Effector memory CD4-positive, alpha-beta T cell (primary cell): ENCODE results near the gene BRWD1.
"Not testable (repeated sequence)": the region's sequence is repeated elsewhere in the genome, so short reads cannot be mapped to it uniquely, and the experiment has no call there.

Experiments used
- DNase-seq, 3 donors: peaks; one replicate each; pipeline ENCODE4 v3.0.0-alpha.2; 2020
- H3K27ac ChIP-seq: 2 replicates; pipeline ENCODE4 v1.7.0; 2013; ENCODE audit warnings: mild to moderate bottlenecking, low read length, moderate library complexity; ENCODE audit not compliant: insufficient read depth, poor library complexity, severe bottlenecking
- H3K27me3 ChIP-seq: replicated peaks from 2 replicates; pipeline ENCODE4 v1.7.0; 2013; ENCODE audit warnings: mild to moderate bottlenecking, low read length; ENCODE audit not compliant: insufficient read depth, control insufficient read depth, poor library complexity, severe bottlenecking
- H3K36me3 ChIP-seq: 2 replicates; pipeline ENCODE4 v1.7.0; 2013; ENCODE audit warnings: mild to moderate bottlenecking, low read length, moderate library complexity; ENCODE audit not compliant: control insufficient read depth, insufficient read depth
- H3K4me1 ChIP-seq: 2 replicates; pipeline ENCODE4 v1.7.0; 2013; ENCODE audit warnings: low read length, mild to moderate bottlenecking; ENCODE audit not compliant: control insufficient read depth, insufficient read depth, poor library complexity, severe bottlenecking
- H3K4me3 ChIP-seq: 2 replicates; pipeline ENCODE4 v1.7.0; 2013; ENCODE audit warnings: low read length, low read depth, mild to moderate bottlenecking; ENCODE audit not compliant: insufficient read depth, poor library complexity, severe bottlenecking
- H3K9me3 ChIP-seq: 2 replicates; pipeline ENCODE4 v1.7.0; 2013; ENCODE audit warnings: mild to moderate bottlenecking, low read length, moderate library complexity; ENCODE audit not compliant: control insufficient read depth

The BRWD1 gene

DNA sequence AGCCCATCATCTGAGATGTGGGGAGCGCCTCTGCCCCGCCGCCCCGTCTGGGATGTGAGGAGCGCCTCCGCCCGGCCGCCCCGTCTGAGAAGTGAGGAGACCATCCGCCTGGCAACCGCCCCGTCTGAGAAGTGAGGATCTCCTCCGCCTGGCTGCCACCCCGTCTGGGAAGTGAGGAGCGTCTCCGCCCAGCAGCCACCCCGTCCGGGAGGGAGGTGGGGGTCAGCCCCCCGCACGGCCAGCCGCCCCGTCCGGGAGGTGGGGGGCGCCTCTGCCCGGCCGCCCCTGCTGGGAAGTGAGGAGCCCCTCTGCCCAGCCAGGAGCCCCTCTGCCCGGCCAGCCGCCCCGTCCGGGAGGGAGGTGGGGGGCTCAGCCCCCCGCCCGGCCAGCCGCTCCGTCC is 156.2 kb downstream of the BRWD1 start:
- not testable (repeated sequence) for H3K27me3 ChIP-seq, H3K27ac ChIP-seq, H3K4me3 ChIP-seq, DNase-seq, H3K9me3 ChIP-seq, H3K36me3 ChIP-seq, H3K4me1 ChIP-seq

DNA sequence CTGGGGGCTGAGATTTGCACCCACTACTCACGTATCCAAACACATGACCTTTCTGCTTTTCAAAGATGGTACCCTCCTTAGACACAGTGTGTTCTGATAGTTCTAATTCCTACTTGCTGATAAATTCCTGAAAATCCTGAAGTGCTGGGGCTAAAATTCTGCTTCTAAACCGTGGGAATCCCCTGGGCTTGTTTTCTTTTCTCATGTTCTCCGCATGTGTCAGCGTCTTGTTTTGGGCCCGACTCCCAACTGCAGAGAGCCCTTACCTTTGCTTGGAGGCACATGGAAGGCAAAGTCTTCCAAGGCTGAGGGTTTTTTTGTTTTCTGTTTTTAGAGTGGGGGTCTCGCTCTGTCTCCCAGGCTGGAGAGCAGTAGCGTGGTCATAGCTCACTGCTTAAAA is 157.4 kb downstream of the BRWD1 start:
- Histone ChIP-seq H3K4me1 (no peaks in the 10 kb centered on the region), H3K4me3 (no peak overlapping the region), H3K36me3 (no peaks in the 10 kb centered on the region), H3K9me3 (no peaks in the 10 kb centered on the region), H3K27me3 (no peaks in the 10 kb centered on the region), H3K27ac (no peak overlapping the region)
- DNase-seq, result no peak

GRCh38 chr21:39155578-39155977 is 157.9 kb downstream of the BRWD1 start:
- H3K9me3 ChIP-seq, result no peaks in the 10 kb centered on the region
- DNase-seq, result no peak
- no peak overlapping the region for H3K27ac ChIP-seq
- H3K27me3 ChIP-seq, result no peaks in the 10 kb centered on the region
- H3K36me3 ChIP-seq, result no peaks in the 10 kb centered on the region
- no peaks in the 10 kb centered on the region for H3K4me1 ChIP-seq
- no peak overlapping the region for H3K4me3 ChIP-seq

DNA sequence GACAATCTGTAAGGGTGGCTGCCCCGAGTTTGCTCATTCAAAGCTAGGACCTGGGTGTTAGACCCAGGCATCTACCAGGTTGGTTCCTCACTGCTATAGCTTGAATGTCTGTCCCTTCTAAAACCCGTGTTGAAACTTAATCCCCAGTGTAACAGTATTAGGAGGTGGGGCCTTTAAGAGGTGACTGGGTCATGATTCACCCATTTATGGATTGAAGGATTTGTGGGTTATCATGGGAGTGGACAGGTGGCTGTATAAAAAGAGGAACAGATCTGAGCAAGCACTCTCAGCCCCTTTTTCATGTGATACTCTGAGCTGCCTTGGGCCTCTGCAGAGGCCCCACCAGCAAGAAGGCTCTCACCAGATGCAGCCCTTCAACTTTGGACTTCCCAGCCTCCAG is 159.6 kb downstream of the BRWD1 start:
- no peaks in the 10 kb centered on the region for H3K27me3 ChIP-seq
- H3K36me3 ChIP-seq, result no peaks in the 10 kb centered on the region
- DNase-seq, result no peak
- H3K4me1 ChIP-seq, result no peaks in the 10 kb centered on the region
- no peaks in the 10 kb centered on the region for H3K9me3 ChIP-seq
- H3K4me3 ChIP-seq, result no peak overlapping the region
- H3K27ac ChIP-seq, result no peak overlapping the region

- no peak overlapping the region for H3K4me3 ChIP-seq
- no peaks in the 10 kb centered on the region for H3K4me1 ChIP-seq
- H3K9me3 ChIP-seq, result no peaks in the 10 kb centered on the region
- H3K27ac ChIP-seq, result no peak overlapping the region
- no peaks in the 10 kb centered on the region for H3K36me3 ChIP-seq
- no peaks in the 10 kb centered on the region for H3K27me3 ChIP-seq
- no peak for DNase-seq
Measured at GRCh38 chr21:39153373-39153772, 160.1 kb downstream of the BRWD1 start.

DNA sequence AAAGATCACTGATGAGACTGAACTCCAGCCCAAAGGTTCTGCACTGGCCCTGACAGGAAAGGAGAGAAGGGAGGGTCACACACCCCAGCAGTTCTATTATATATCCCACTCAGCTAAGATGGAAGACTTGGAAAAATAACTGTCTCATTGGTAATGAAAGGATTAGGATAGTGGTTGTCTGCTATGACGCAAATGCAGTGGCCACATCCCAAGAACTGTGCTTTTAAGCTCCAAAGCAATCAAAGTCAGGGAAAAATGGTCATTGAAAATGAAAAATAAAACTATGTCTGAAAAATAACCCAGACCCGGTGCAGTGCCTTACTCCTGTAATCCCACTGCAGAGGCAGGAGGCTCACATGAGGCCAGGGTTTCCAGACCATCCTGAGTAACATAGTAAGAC is 161.2 kb downstream of the BRWD1 start:
- Histone ChIP-seq H3K4me1 (no peaks in the 10 kb centered on the region), H3K9me3 (no peaks in the 10 kb centered on the region), H3K27me3 (no peaks in the 10 kb centered on the region), H3K27ac (no peak overlapping the region), H3K36me3 (no peaks in the 10 kb centered on the region), H3K4me3 (no peak overlapping the region)
- no peak for DNase-seq

- Histone ChIP-seq H3K4me1 (no peaks in the 10 kb centered on the region), H3K4me3 (no peak overlapping the region), H3K27me3 (no peaks in the 10 kb centered on the region), H3K36me3 (no peaks in the 10 kb centered on the region), H3K9me3 (no peaks in the 10 kb centered on the region), H3K27ac (no peak overlapping the region)
- no peak for DNase-seq
Measured at GRCh38 chr21:39150877-39151276, 162.6 kb downstream of the BRWD1 start.

- Histone ChIP-seq H3K4me1 (no peaks in the 10 kb centered on the region), H3K4me3 (no peak overlapping the region), H3K27ac (no peak overlapping the region), H3K27me3 (no peaks in the 10 kb centered on the region), H3K36me3 (no peaks in the 10 kb centered on the region), H3K9me3 (no peaks in the 10 kb centered on the region)
- DNase-seq, result no peak
Measured at GRCh38 chr21:39150316-39150715, 163.1 kb downstream of the BRWD1 start.

- Histone ChIP-seq H3K27me3 (no peaks in the 10 kb centered on the region), H3K4me3 (no peak overlapping the region), H3K4me1 (no peaks in the 10 kb centered on the region), H3K27ac (no peak overlapping the region), H3K9me3 (no peaks in the 10 kb centered on the region), H3K36me3 (no peaks in the 10 kb centered on the region)
- no peak for DNase-seq
Measured at GRCh38 chr21:39149882-39150281, 163.6 kb downstream of the BRWD1 start.

DNA sequence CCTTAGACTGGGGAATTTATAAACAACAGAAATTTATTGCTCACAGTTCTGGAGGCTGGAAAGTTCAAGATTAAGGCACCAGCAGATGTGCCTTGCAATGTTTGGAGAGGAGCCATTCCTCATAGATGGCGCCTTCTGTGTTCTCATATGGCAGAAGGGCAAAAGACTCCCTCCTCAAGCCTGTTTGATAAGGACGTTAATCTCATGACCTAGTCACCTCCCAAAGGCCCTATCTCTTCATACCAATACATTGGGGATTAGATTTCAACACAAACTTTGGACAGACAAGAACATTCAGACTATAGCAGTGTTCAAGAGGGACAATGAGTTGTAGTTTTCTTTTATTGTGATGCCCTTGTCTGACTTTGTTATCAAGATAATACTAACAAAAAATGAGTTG is 164.5 kb downstream of the BRWD1 start:
- no peak for DNase-seq
- H3K9me3 ChIP-seq, result no peaks in the 10 kb centered on the region
- no peaks in the 10 kb centered on the region for H3K36me3 ChIP-seq
- H3K4me1 ChIP-seq, result no peaks in the 10 kb centered on the region
- H3K27ac ChIP-seq, result no peak overlapping the region
- H3K27me3 ChIP-seq, result no peaks in the 10 kb centered on the region
- no peak overlapping the region for H3K4me3 ChIP-seq

GRCh38 chr21:39144191-39144590 is 169.2 kb downstream of the BRWD1 start:
- no peak for DNase-seq

More at GRCh38 chr21:39144191-39144590, 169.2 kb downstream of the BRWD1 start:
- no peaks in the 10 kb centered on the region for H3K27me3 ChIP-seq
- no peaks in the 10 kb centered on the region for H3K36me3 ChIP-seq
- no peaks in the 10 kb centered on the region for H3K9me3 ChIP-seq
- no peak overlapping the region for H3K4me3 ChIP-seq
- no peaks in the 10 kb centered on the region for H3K4me1 ChIP-seq
- H3K27ac ChIP-seq, result no peak overlapping the region
